HG02884 (cell line): Measurements from ENCODE around the gene RACK1.

Experiments
- ATAC-seq: cut with Tn5 transposase; IDR thresholded peaks from one replicate; pipeline ENCODE4 v1.9.1; 2021; ENCODE audit warnings: mild to moderate bottlenecking, moderate library complexity; ENCODE audit not compliant: unreplicated experiment

The RACK1 gene

DNA sequence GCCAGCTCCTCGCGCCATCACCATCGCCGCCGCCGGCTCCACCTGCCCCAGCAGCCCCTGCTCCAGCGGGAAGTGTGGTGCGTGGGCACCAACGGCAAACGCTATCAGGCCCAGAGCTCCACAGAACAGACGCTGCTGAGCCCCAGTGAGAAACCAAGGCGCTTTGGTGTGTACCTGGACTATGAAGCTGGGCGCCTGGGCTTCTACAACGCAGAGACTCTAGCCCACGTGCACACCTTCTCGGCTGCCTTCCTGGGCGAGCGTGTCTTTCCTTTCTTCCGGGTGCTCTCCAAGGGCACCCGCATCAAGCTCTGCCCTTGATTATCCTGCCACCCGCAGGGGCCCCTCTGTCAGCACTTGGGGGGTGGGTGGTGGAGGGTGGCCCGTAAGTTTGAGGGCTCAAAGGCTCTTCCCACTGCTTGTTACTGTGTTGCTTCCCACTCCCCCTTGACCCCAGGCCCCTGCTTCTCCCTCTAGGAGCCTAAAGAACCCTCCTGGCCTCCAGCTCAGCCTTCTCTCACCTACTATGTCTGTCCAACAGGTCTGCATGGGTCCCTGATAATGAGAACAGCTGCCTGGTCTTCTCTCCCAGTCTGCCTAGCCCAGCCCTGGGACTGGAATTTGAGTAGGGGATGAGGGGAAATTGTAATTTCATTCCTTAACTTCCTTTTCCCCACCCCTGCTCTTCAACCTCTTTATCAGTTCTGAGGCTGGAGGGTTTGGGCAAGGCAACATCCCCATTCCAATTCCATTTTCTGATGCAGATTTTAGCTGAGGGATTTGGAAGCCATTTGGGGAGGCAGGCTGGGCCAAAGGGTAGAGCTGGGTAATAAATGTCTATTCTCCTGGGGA is 9.0 kb downstream of the RACK1 start:
- no peak for ATAC-seq

DNA sequence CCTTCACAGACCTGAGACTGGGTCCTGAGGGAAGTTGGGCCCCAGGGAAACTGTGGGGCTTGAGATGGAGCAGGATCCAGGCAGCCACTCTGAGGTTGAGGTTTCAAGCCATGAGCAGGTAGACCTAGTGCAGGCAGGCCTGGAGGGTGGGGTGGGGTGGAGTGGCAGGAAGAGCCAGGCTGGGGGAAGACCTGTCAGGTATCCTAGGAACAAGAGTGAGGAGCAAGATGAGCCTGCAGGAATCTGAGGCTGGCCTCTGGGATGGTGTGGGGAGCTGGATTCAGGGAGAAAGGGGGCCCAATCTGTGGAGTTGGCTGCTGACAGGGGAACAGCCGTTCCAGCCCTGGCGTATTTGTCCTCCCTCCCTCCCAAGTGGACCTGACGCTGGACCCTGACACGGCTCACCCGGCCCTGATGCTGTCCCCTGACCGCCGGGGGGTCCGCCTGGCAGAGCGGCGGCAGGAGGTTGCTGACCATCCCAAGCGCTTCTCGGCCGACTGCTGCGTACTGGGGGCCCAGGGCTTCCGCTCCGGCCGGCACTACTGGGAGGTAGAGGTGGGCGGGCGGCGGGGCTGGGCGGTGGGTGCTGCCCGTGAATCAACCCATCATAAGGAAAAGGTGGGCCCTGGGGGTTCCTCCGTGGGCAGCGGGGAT is 9.8 kb downstream of the RACK1 start:
- ATAC-seq = no peak

- ATAC-seq = no peak
Observed at GRCh38 chr5:181233088-181233800, 10.5 kb downstream of the RACK1 start.

DNA sequence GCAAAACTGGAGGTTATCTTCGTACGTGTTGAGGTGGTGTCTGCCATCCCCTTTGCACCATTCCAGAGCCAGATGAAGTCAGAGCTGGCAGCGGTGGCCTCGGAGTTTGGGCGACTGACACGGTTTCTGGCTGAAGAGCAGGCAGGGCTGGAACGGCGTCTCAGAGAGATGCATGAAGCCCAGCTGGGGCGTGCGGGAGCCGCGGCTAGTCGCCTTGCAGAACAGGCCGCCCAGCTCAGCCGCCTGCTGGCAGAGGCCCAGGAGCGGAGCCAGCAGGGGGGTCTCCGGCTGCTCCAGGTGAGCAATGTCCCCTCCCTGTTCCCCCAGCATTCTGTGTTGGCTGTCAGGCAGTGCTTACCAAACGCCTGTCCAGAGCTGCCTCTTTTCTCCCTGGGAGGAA is 11.1 kb downstream of the RACK1 start:
- no peak for ATAC-seq

GRCh38 chr5:181231432-181231831 is 12.3 kb downstream of the RACK1 start:
- ATAC-seq = no peak

- no peak for ATAC-seq
Observed at GRCh38 chr5:181230551-181230950, 13.2 kb downstream of the RACK1 start.

- no peak for ATAC-seq
Observed at GRCh38 chr5:181229996-181230395, 13.7 kb downstream of the RACK1 start.

DNA sequence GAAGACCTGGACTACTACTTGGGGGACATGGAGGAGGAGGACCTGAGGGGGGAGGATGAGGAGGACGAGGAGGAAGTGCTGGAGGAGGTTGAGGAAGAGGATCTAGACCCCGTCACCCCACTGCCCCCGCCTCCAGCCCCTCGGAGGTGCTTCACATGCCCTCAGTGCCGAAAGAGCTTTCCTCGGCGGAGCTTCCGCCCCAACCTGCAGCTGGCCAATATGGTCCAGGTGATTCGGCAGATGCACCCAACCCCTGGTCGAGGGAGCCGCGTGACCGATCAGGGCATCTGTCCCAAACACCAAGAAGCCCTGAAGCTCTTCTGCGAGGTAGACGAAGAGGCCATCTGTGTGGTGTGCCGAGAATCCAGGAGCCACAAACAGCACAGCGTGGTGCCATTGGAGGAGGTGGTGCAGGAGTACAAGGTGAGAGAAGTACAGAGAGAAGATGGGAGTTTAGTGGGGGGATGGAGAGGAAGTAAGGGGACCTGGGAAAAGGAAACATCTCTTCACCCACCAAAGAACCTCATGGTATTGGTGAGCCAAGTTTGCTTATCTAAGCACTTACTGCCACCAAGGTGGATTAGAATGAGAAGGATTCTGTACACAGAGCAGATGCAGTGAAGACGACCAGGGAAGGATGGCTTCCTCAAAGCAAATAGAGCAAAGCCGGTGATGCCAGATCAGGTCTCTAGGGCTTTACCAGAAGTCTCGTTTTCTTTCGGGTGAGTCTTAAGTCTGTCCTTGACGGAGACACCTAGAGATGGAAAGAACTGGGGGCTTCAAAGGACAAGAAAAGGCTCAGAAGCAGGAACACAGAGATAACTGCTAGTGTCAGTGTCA is 19.1 kb downstream of the RACK1 start:
- no peak for ATAC-seq

DNA sequence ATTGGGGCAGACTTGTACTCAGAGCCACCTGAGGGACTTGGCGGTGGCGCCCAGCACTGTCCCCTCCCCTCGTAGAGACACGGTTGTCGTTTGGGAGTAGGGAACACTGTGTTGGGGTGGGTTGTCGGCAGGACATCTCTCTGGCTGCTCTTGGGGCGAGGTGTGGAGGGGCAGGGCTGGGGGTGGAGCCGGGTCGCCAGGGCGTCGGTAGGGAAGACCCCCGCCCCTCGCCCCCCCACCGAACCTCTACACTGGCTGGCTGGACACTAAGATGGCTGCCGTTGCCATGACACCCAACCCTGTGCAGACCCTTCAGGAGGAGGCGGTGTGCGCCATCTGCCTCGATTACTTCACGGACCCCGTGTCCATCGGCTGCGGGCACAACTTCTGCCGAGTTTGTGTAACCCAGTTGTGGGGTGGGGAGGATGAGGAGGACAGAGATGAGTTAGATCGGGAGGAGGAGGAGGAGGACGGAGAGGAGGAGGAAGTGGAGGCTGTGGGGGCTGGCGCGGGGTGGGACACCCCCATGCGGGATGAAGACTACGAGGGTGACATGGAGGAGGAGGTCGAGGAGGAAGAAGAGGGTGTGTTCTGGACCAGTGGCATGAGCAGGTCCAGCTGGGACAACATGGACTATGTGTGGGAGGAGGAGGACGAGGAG is 19.8 kb downstream of the RACK1 start:
- peak; percentile 1 for ATAC-seq

DNA sequence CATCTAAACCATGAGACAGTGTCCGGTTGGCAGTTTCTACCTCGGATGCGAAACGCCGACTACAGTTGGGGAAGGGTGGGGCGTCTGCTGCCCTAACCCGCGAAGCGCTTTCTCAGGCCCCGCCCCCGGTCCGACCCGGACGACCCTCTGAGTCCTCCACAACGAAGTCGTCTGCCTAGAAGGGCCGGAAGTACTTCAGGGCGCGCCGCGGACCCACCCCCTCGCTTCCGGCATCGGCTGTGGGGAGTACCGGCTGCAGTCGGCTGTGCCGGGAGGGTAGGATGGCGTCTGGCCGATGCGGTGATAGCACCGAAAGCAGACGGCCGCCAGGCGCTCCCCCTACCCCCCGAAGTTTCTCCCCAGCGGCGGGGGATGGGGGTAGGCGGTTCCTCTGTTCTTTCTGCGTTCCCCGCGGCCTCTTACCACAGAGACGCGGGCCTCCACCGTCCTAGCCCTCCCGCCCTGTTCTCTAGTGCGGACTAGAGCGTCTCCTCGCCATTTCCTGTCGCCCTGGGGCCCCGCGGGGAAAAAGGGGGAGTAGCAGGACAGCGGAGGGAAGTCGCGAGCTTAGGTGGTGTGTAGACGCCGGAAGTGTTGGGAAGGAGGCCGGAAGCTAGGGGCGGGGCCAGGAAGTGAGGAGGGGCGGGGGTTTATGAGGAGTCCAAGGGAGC is 20.5 kb downstream of the RACK1 start, which contains the start of gene TRIM41:
Gene TRIM41, plus strand, starts transcription at position 224 of the 671 bp plus-strand sequence. CDS start 719 bp downstream, outside the sequence.
- ATAC-seq = peak; percentile 53

GRCh38 chr5:181222630-181223057 is 21.1 kb downstream of the RACK1 start:
- ATAC-seq = peak; percentile 2

GRCh38 chr5:181221792-181222629 is 21.7 kb downstream of the RACK1 start:
- peak; percentile 21 for ATAC-seq

DNA sequence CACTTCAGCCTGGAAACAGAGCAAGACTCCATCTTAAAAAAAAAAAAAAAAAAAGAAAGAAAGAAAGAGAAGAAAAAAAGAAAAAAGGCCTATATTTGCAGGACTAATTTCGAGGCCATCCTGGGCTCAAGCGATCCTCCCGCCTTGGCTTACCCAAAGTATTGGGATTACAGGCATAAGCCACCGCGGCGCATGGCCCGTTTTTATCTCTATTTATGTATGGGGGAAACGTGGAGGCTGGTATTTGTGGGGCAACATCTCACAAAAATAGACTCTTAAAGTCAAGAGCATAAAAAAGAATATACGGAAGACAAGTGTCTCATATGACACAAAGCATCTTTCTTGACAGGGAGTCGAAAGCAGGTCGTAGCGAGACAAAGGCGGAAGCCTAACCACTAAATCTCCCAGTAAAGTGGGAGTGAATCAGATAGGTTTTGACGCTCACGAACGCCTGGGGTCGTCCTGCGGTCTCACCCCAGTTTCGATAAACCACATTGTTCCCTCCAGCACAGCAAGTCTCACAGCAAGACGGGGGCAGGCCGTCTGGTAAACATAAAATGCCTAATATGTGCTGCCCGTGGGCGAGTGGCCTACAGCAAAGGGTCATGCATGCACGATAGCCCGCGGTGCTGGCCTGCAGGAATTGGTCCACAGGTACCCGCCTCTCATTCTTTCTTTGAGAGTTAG is 22.5 kb downstream of the RACK1 start:
- no peak for ATAC-seq

- ATAC-seq = no peak
Observed at GRCh38 chr5:181220178-181220515, 23.6 kb downstream of the RACK1 start.

- no peak for ATAC-seq
Observed at GRCh38 chr5:181219262-181220177, 24.2 kb downstream of the RACK1 start.

DNA sequence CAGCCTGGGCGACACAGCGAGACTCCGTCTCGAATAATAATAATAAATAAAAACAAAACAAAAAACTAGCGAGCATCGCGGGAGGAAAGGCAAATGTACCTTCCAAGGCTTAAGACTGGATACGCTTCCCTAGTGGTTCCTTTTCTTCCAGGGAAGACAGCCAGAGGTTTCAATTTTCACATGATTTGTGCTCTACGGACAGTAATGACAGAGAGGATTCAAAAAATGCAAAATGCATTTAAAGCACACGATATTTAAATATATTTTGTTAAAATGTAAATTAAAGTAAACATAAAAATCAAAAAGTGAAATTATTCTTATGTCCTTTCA is 24.9 kb downstream of the RACK1 start:
- ATAC-seq = no peak

GRCh38 chr5:181217803-181218062 is 26.0 kb downstream of the RACK1 start:
- no peak for ATAC-seq
